ENCODE measurements around the gene TSPYL1.

DNA sequence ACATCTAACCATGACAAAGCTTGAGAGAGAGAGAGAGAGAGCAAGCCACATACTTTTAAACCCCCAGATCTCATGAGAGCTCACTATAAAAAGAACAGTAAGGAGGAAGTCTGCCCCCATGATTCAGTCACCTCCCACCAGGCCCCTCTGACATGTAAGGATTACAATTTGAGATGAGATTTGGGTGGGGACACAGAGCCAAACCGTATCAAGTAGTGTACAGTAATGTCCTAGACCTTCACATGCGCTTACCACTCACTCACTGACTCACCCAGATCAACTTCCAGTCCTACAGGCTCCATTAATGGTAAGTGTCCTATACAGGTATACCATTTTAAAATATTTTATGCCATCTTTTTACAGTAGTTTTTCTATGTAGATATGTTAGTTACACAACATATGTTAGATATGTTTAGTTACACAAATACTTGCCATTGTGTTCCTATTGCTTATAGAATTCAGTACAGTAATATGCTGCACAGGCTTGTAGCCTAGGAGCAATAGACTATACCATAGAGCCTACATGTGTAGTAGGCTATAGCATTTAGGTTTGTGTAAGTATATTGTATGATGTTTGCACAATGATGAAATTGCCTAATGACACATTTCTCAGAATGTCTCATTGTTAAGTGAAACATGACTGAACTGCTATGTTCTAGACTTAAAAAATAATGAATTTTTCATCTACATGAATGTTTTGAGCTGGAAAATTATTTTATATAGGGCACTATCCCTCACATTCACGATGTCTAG is 11.7 kb downstream of the TSPYL1 start:
- TF ChIP-seq, protein P1, sequence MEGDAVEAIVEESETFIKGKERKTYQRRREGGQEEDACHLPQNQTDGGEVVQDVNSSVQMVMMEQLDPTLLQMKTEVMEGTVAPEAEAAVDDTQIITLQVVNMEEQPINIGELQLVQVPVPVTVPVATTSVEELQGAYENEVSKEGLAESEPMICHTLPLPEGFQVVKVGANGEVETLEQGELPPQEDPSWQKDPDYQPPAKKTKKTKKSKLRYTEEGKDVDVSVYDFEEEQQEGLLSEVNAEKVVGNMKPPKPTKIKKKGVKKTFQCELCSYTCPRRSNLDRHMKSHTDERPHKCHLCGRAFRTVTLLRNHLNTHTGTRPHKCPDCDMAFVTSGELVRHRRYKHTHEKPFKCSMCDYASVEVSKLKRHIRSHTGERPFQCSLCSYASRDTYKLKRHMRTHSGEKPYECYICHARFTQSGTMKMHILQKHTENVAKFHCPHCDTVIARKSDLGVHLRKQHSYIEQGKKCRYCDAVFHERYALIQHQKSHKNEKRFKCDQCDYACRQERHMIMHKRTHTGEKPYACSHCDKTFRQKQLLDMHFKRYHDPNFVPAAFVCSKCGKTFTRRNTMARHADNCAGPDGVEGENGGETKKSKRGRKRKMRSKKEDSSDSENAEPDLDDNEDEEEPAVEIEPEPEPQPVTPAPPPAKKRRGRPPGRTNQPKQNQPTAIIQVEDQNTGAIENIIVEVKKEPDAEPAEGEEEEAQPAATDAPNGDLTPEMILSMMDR (IDR thresholded peaks at IDR 0.05; ENCODE audit: low read depth, low read length, missing input control), result no peak
- TF ChIP-seq, protein P2, sequence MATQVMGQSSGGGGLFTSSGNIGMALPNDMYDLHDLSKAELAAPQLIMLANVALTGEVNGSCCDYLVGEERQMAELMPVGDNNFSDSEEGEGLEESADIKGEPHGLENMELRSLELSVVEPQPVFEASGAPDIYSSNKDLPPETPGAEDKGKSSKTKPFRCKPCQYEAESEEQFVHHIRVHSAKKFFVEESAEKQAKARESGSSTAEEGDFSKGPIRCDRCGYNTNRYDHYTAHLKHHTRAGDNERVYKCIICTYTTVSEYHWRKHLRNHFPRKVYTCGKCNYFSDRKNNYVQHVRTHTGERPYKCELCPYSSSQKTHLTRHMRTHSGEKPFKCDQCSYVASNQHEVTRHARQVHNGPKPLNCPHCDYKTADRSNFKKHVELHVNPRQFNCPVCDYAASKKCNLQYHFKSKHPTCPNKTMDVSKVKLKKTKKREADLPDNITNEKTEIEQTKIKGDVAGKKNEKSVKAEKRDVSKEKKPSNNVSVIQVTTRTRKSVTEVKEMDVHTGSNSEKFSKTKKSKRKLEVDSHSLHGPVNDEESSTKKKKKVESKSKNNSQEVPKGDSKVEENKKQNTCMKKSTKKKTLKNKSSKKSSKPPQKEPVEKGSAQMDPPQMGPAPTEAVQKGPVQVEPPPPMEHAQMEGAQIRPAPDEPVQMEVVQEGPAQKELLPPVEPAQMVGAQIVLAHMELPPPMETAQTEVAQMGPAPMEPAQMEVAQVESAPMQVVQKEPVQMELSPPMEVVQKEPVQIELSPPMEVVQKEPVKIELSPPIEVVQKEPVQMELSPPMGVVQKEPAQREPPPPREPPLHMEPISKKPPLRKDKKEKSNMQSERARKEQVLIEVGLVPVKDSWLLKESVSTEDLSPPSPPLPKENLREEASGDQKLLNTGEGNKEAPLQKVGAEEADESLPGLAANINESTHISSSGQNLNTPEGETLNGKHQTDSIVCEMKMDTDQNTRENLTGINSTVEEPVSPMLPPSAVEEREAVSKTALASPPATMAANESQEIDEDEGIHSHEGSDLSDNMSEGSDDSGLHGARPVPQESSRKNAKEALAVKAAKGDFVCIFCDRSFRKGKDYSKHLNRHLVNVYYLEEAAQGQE (IDR thresholded peaks at IDR 0.05), result no peak
- TF ChIP-seq TAF1 (conservative IDR thresholded peaks at IDR 0.05) (no peak), YY1 (IDR thresholded peaks at IDR 0.05) (no peak), SP1 (IDR thresholded peaks at IDR 0.05) (no peak), NR2F2 (IDR thresholded peaks at IDR 0.05) (no peak), RAD21 (IDR thresholded peaks at IDR 0.05) (no peak)
- TF ChIP-seq, protein P3, sequence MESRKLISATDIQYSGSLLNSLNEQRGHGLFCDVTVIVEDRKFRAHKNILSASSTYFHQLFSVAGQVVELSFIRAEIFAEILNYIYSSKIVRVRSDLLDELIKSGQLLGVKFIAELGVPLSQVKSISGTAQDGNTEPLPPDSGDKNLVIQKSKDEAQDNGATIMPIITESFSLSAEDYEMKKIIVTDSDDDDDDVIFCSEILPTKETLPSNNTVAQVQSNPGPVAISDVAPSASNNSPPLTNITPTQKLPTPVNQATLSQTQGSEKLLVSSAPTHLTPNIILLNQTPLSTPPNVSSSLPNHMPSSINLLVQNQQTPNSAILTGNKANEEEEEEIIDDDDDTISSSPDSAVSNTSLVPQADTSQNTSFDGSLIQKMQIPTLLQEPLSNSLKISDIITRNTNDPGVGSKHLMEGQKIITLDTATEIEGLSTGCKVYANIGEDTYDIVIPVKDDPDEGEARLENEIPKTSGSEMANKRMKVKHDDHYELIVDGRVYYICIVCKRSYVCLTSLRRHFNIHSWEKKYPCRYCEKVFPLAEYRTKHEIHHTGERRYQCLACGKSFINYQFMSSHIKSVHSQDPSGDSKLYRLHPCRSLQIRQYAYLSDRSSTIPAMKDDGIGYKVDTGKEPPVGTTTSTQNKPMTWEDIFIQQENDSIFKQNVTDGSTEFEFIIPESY (IDR thresholded peaks at IDR 0.05), result no peak

Measured in liver (tissue), 3 donors.